Measurements from ENCODE around the gene PMIS2.

Gene PMIS2

DNA sequence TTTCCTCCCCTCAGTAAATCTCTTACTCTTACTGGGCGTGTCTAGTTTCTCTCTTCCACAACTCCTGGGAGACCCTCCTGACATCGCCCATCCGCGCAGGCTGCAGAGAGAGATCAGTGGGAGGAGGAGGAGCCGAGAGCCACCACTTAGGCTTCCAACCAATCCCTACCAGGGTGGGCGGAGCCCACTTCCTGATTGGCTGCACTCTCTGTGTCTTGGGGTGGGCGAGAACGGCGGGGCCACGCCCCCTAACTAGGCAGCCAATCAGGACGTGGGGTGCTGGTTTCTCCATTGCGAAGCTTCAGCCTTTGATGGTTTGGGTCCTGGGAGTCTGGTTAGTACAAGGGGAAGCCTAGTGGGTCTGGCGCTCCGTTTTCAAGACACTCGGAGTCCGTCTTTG, at the start of gene PMIS2:
Gene PMIS2 (plus strand): TSS at position 326 of the 400 bp plus-strand sequence. CDS start 87 bp downstream, outside the sequence.
- no peak for DNase-seq (ENCODE audit: low read depth in 3 of 3, low spot score in 1 of 3)

DNA sequence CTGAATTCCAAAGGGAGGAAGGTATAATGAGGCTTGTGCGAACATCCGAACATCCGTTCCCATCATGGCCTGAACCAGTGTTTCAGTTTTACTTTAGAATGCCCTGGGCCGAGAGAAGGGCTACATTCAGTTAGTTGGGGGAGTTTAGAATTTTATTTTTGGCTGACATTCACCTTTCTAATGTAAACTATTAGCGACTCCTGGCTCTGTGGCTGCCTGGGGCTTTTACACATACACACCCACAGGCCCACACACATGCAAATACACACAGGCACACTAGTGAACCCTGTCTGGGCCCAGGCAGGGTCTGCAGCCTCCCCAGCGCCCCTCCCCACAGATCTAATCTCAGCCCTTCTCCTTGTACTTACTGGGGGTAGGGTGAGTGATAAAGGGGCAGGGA, 46.7 kb upstream of the PMIS2 start:
- no peak for DNase-seq (ENCODE audit: low read depth in 3 of 3, low spot score in 1 of 3)

DNA sequence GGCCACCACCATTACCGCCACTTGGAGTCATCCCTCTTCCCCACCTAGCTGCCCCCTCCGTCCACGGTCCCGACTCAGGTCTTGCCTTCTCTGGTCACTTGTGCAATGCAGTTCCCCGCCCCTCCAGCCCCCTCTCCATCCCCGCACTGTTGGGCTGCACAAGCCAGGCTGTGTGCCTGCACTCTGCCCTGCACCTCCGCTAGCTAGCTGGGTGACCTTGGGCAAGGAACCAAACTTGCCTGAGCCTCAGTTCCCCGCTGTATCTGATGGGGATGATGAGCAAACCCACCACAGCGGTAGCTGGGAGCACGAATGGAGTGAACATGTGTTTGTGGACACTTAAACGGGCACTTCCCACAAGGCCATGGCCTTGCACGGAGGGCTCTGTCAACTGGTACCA, 46.1 kb upstream of the PMIS2 start:
- no peak for DNase-seq (ENCODE audit: low read depth in 3 of 3, low spot score in 1 of 3)

DNA sequence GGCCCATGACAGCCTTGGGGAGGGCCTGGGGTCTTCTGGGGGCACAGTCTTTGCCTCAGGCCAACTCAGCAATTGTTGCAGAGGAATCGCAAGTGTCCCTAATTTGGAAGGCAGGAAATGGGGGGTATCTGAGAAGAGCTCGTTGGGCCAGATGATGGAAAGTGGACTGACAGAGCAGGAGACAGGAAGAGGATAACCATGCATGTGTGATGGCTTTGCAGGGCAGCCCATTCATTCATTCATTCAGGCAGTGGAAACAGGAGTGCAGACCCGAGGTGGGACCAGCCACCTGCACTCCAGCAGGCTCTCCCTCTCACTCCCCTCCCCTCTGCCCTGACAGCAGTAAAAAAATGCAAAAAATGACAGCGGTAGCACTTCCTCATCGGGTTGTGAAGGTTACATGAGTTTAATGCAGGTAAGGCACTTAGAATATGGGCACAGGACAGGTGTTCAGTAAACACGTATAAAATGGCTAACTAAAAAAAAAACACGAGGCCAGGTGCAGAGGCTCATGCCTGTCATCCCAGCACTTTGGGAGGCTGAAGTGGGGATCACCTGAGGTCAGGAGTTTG, 45.5 kb upstream of the PMIS2 start:
- DNase-seq (ENCODE audit: low read depth in 3 of 3, low spot score in 1 of 3) = no peak

DNA sequence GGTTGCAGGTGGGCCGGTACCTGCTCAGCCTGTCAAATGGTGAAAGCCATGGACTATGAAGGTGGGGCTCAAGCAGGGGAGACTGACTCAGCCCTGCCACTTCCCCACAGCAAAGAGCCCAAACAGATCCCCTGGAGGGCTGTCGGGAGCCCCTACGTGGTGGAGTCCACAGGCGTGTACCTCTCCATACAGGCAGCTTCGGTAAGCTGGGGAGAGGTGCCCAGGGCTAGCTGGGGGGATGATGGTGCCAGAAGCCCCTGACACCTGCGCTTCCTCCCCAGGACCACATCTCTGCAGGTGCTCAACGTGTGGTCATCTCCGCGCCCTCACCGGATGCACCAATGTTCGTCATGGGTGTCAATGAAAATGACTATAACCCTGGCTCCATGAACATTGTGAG, 43.8 kb upstream of the PMIS2 start:
- no peak for DNase-seq (ENCODE audit: low read depth in 3 of 3, low spot score in 1 of 3)

DNA sequence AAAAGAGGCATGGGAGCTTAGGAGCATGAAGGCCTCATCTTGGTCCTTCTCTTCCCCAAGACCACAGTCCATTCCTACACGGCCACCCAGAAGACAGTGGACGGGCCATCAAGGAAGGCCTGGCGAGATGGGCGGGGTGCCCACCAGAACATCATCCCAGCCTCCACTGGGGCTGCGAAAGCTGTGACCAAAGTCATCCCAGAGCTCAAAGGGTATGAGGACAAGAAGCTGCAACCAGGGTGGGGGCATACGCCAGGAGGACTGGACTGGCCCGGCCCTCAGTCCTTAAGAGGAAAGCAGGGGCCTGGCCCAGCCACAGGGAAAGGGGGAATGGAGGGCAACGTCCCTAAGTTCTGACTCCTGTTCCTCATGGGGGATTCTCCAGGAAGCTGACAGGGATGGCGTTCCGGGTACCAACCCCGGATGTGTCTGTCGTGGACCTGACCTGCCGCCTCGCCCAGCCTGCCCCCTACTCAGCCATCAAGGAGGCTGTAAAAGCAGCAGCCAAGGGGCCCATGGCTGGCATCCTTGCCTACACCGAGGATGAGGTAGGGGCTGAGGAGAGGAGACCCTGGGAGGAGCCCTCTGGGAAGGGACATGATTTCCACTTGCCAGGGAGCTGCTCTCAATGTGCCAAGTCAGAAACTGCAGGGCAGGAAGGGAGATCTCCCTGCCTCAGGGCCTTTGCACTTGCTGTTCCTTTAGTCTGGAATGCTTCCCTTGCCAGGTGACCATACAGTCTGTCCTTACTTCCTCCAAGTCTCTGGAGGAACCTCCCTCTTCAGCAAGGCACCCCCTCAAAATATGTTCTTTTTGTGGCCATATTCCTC, 42.5 kb upstream of the PMIS2 start:
- no peak for DNase-seq (ENCODE audit: low read depth in 3 of 3, low spot score in 1 of 3)

DNA sequence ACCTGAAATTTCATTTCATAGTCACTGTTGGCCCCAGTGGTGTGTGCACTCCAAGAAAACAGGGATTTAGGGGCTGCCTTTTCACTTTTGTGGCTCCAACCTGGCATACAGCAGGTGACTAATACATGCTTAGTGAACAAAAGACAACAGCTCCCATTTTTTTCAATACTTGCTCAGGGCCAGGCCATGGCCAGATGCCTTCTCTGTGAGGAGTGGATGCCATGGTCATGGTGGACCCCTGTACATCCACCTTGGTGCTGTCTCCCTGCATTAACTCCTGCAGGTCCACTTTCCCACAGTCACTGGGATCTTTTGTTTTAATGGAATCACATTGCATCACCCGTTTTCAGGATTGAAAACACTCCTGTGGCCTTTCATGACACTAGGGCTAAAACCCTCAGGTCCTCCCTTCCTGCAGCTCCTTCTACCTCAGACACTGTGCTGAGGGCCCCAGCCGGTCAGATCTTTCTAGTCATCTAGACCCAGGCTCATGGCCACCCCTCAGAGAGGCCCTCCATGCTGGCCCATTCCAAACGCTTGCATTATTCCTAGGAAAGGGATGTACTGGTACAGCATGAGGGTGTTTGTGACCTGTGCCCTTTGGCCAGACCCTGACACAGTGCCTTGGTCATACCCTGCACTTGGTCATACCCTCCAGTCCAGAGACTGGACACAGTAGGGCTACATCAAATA, 41.7 kb upstream of the PMIS2 start:
- DNase-seq (ENCODE audit: low read depth in 3 of 3, low spot score in 1 of 3) = no peak

DNA sequence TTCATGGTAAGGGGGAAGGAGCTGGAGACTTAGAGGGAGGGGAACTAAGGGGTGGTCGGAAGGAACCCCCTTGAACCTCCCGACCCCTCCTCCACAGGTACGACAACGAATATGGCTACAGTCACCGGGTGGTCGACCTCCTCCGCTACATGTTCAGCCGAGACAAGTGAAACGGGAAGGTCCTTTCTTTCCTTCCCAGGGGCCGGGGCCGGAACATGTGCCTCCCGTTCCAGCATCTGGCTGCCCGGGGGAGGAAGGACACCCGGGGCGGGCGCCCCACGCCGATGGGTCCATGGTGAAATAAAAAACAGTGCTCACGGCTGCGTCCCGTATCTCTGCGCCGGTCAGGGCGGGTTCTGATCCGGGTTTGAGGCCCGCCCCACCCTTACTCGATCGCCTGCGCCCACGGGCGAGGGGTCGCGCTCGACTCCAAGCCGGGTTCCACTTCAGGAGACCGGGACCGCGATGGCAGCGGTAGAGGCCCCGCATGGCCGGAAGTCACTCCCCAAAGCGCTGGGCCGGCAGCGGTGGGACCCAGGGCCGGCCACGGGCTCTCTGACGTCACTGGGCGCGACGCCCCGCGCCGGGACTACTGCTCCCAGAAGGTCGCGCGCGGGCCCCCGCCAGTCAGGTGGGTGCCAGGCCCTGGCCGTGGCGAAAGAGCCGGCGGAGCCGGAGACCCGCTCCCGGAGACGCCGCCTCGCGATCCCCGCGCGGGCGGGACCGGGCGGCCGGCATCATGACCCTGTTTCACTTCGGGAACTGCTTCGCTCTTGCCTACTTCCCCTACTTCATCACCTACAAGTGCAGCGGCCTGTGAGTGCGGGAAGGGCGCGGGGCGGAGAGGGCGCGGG, 40.7 kb upstream of the PMIS2 start, which contains the start of gene TMEM147:
Gene TMEM147 (plus strand): TSS at position 626 of the 854 bp plus-strand sequence. CDS start 114 bp downstream, at position 740.
- DNase-seq (ENCODE audit: low read depth in 3 of 3, low spot score in 1 of 3) = peak; percentile 23 to 74 (median 45)

DNA sequence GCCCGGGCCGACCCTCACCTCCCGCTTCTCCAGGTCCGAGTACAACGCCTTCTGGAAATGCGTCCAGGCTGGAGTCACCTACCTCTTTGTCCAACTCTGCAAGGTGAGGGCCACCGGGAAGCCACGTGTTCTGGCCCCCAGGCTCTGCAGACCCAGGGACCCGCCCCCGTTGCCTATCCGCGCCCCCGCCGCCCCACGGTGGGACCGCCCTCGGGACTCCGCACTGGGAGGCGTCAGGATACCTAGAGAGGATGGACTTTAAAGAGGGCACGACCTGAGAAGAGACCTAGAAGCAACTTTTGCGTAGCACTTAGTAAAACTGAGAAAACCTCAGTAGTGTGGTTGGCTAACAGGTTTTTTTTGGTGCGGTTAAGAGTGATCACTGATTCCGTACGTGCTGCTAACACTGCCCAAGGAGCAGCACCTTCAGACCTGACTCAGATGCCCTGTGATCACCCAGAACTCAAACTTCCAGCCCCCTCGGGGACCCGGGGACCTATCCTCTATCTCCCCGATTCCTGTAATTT, 40.1 kb upstream of the PMIS2 start:
- peak in 1 of 3 donors; percentile 43 for DNase-seq (ENCODE audit: low read depth in 3 of 3, low spot score in 1 of 3)

DNA sequence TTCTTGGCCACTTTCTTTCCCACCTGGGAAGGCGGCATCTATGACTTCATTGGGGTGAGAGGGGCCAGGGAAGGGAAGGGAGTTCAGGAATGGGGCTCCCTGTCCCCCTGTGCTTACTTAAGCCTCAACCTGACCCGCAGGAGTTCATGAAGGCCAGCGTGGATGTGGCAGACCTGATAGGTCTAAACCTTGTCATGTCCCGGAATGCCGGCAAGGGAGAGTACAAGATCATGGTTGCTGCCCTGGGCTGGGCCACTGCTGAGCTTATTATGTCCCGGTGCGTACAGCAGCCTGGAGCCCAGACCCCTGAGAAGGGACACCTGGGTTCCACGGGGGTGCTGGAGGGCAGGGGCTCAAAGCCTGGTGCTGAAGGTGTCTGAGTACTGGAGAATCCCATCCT, 39.4 kb upstream of the PMIS2 start:
- no peak for DNase-seq (ENCODE audit: low read depth in 3 of 3, low spot score in 1 of 3)

DNA sequence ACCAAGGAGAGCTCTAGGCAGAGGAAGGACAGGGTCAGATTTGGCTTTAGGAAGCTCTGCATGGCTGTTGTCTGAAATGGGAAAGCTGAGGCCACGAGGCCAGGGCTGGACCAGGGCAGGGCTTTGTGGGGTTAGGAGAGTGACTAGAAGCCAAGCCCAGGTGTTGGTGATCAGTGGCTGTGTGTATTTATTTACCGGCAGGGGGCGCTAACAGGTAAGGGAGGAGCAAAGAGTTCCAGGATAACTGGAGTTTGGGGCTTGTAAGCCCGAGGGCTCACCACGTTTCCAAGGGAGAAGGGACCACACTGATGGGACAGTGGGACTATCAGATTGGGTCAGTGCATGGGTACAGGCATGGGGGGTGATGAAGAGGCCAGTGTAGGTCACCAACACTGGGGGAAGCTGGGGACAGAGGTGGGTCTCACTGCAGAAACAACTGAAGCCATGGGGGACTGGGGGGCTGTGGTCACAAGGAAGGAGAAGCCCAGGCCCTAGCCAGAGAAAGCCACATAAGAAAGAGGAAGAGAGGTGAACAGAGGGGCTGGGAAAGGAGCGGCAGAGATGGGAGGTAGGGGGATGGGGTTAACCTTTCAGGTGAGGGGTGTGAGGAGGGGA, 36.7 kb upstream of the PMIS2 start:
- peak in 2 of 3 donors; percentile 13 to 25 for DNase-seq (ENCODE audit: low read depth in 3 of 3, low spot score in 1 of 3)

DNA sequence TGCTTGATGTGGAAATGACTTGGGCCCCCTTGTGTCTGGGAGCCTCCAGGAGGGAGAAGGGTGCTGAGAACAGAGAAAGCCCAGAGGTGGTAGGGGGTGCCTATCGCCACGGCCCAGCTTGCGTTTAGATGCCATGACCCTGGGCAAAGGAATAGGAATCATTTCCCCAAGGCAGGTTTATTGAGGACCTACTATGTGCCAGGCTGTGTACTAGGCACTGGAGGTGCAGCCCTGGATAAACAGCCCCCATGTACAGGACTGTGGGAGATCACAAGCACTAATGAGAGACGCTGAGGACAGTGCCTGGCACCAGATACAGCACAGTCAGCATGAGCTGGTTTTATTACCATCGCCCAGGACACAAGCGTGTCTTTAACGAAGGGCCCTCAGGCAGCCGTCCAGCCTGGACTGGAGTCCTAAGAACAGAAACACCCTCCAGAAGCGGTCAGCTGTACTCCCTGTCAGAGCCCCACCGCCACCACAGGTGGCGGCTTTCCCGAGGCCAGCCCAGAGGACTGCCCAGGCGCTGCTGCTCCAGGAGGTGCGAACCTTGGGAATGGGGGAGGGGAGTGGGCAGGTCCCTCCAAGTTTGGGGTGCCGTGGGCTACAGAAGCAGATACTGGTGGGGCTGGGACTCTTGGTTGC, 36.0 kb upstream of the PMIS2 start:
- DNase-seq (ENCODE audit: low read depth in 3 of 3, low spot score in 1 of 3) = no peak

DNA sequence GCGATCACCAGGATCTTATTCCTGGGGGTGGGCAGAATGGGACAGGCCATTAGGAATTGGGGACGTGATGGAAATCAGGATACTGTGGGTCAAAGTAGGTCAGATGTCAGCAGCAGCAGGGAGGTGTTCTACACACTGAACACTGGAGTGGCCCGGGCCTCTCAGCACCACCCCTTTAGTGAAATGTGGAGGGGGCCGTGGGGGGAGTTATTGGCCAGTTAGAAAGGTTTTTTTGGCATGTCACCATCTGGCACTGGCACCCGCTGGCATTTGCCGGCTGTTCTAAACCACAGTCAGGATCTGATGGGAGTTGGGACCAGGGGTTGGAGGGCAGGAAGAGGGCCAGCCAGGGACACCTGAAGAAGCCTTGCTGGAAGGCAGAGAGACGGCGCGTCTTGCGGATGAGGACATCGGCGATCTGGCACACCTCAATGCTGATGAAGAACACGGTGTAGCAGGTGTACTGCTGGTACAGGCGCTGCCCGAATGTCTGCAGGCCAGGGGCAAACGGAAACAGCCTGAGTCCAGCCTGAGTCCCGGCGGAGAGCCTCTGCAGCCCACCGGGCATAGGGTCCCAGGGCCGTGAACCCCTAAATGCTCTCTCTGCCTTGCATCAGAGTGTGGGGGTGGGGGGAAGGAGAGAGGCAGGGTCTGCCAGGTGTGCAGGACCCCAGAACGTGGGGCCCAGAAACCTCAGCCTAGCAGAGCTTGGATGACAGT, 34.7 kb upstream of the PMIS2 start:
- no peak for DNase-seq (ENCODE audit: low read depth in 3 of 3, low spot score in 1 of 3)

DNA sequence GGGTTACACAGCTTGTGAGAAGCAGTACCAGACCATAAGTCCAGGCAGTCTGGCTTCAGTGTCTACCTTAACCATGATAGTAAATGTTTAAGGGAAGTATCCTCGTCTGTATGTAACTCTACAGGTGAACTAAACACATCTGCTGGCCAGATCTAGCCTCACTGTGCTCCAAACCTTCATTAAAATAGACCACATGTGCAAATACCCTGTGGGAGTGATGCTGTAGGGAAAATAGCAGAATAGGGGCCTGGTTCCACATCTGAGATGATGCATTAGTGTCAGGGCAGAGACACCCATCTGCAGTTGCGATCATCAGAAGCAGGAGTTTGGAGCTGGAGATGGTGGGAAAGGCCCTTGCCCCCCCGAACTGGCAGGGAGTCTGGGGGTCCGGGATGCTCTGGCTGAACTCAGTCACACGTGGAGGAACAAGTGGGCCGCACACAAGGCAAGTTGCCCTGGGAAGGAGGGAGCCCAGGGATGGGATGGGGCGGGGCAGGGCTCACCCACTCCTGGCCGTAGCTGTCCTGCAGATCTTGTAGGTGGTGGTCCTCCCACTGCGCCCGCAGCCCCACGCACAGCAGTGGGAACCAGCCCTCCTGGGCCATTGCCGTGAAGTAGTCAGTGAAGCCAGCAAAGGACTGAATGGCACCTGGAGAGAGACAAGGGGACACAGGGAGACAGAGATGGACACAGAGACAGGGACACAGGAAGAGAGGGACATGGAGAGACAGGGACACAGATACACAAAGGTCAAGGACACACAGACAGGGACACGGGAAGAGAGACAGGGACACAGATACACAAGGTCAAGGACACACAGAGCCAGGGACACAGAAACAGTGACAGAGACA, 33.2 kb upstream of the PMIS2 start:
- DNase-seq (ENCODE audit: low read depth in 3 of 3, low spot score in 1 of 3) = no peak

DNA sequence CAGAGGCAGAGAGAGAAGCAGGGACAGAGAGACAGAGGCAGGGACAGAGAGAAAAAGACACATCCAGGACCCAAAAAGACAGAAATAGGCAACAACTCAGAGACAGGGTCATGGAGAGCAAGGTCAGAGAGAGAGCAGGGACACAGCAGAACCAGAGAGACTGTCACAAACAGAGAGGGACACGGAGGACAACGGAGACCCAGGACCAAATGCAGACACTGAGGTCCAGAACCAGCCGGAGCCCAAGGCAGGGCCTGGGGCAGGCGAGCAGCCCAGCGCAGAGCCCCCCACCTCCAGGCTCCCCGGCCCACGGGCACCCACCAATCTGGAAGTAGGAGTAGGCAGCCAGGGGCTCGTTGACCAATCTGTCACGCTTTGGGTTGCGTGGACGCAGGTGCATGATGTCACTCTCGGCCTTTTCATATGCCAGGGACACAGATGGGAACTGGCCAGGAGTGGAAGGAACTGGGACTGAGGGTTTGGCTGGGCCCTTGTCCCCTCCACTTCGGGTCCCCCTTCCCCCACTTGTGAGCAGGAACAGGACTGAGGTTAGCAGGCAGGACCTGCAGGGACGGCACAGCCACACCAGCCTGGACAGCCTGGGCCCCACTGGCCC, 32.5 kb upstream of the PMIS2 start:
- DNase-seq (ENCODE audit: low read depth in 3 of 3, low spot score in 1 of 3) = no peak

DNA sequence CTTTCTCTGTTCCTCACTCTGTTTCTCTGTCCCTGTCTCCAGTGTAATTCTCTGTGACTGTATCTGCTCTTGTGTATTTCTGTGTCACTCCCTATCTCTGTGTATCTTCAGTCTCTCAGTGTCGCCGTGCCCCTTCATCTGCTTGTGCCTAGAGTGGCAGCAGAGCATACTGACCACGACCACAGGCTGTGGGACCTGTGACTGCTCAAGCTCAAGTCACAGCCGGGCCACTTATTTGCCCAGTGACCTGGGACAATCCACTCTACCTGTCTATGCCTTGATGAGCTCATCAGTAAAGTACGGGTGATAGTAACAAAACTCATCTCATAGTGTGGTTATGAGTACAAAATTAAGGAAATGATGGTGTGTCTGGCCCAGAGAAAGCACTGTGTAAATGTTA, 31.9 kb upstream of the PMIS2 start:
- DNase-seq (ENCODE audit: low read depth in 3 of 3, low spot score in 1 of 3) = no peak

DNA sequence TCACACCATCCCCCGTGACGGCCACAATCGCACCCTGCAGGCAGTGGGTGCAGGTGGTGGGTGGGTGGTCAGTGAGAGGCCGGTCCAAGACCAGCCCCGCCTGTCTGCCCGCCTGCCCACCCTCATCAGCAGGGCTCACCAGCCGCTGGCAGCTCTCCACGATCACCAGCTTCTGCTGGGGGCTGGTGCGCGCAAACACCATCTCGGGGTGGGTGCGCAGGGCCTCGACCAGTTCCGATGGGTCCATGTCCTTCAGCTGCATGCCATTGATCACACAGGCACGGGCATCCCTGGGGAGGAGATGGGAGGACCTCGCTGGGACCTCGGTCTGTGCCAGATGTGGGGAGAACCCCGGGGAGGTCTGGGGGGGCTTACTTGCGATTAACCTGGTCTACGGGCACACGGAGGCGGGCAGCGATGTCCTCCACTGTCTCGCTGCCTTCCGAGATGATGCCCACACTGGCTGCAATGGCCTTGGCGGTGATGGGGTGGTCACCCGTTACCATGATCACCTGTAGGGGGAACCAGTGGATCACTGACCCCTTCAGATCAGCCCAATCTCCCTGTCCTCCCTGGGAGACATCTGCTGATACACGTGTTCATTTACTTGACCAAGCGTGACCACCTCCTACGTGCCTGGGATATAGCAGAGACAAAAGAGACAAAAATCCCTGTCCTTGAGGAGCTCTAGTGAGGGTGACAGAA, 30.5 kb upstream of the PMIS2 start:
- DNase-seq (ENCODE audit: low read depth in 3 of 3, low spot score in 1 of 3) = no peak
